ENCODE measurements around the gene FAM50B.

GRCh38 chr6:3857468-3858456 is 8.6 kb downstream of the FAM50B start:
- no peak for TF ChIP-seq CTCF (conservative IDR thresholded peaks at IDR 0.05 in 1 of 2, IDR thresholded peaks at IDR 0.05 in 1 of 2; ENCODE audit: extremely low read depth in 1 of 2, insufficient read depth in 1 of 2, low read depth in 1 of 2, low read length in 2 of 2)
- no peak for TF ChIP-seq EZH2 (IDR thresholded peaks at IDR 0.05; ENCODE audit: borderline replicate concordance, low read length)

Measured in mammary epithelial cell (primary cell).